Stimulated activated naive CD8-positive, alpha-beta T cell treated with anti-CD3 and anti-CD28 coated beads, Interleukin-15, amount 100 ng/mL, for 72 hours (primary cell): Measurements from ENCODE around the gene BEST2.
A peak's percentile ranks its signal among the peaks of the same experiment; 100 is the strongest.
"Not testable (repeated sequence)": the region's sequence is repeated elsewhere in the genome, so short reads cannot be mapped to it uniquely, and the experiment has no call there.

Experiments used
- ATAC-seq: fragments of 150-1000 bp; cut with Tn5 transposase; 2 replicates; pipeline ENCODE4 v1.10.0; 2021; ENCODE audit warnings: mild to moderate bottlenecking, moderate library complexity
- DNase-seq, 2 donors: peaks; one replicate each; pipeline ENCODE4 v3.0.0; 2021 to 2022
- H3K27ac Mint-ChIP-seq, 2 donors: one replicate each; pipeline ENCODE4 v1.8.0; 2022; ENCODE audit warnings: mild to moderate bottlenecking in 2 of 2, mixed read lengths in 2 of 2, moderate library complexity in 2 of 2
- H3K27me3 Mint-ChIP-seq: one replicate; pipeline ENCODE4 v1.8.0; 2022; ENCODE audit warnings: mixed read lengths
- H3K4me1 Mint-ChIP-seq: one replicate; pipeline ENCODE4 v1.8.0; 2022; ENCODE audit warnings: mild to moderate bottlenecking, mixed read lengths
- H3K4me3 Mint-ChIP-seq, 2 donors: one replicate each; pipeline ENCODE4 v1.8.0; 2022; ENCODE audit warnings: mild to moderate bottlenecking in 2 of 2, mixed read lengths in 2 of 2, moderate library complexity in 1 of 2
- H3K9me3 Mint-ChIP-seq, 2 donors: one replicate each; pipeline ENCODE4 v1.8.0; 2022; ENCODE audit warnings: mixed read lengths in 2 of 2

BEST2 gene

DNA sequence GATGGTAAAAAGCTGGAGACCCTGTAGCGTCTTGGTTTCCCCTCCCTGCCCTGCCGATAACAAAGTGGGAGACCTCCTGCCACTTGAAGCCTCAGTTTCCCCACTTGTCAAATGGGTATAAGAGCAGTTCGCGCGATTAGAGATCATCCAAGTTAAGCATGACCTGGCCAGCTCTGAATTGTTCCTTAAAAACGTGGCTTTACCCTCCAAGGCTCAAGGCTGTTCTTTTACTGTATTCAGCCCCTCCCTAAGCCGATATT lies 28.3 kb upstream of the BEST2 start:
- no peak for DNase-seq
- ATAC-seq: no peak
- Mint-ChIP-seq H3K27ac (peak overlapping the region in 1 of 2 donors; percentile 84), H3K9me3 (no peaks in the 10 kb centered on the region), H3K27me3 (no peaks in the 10 kb centered on the region), H3K4me3 (peak overlapping the region; percentile 95 to 97), H3K4me1 (peaks cover 46% of the 10 kb centered on the region)

GRCh38 chr19:12723641-12724426 lies 27.8 kb upstream of the BEST2 start, which contains the start of gene TNPO2:
TSS of gene TNPO2 (minus strand) at chr19:12723932. CDS start at chr19:12720977, 2,955 bp downstream.
- Mint-ChIP-seq H3K27me3 (no peaks in the 10 kb centered on the region), H3K4me1 (peaks cover 45% of the 10 kb centered on the region), H3K9me3 (no peaks in the 10 kb centered on the region), H3K27ac (peak within 1 kb of the TSS; percentile 84 to 96), H3K4me3 (peak within 1 kb of the TSS; percentile 95 to 97)
- ATAC-seq (peak; percentile 58), DNase-seq (peak; percentile 67 to 75)

DNA sequence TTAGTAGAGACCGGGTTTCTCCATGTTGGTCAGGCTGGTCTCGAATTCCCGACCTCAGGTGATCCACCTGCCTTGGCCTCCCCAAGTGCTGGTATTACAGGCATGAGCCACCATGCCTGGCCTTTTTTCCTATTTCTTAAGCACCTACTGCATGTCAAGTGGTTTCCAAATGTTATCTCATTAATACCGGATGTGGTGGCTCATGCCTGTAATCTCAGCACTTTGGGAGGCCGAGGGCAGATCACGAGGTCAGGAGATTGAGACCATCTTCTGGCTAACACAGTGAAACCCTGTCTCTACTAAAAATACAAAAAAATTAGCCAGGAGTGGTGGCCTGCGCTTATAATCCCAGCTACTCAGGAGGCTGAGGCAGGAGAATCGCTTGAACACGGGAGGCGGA lies 26.0 kb upstream of the BEST2 start:
- not testable (repeated sequence) for H3K27me3 Mint-ChIP-seq, ATAC-seq
- H3K4me1 Mint-ChIP-seq: peaks cover 50% of the 10 kb centered on the region

GRCh38 chr19:12726988-12727316 lies 24.6 kb upstream of the BEST2 start:
- no peaks in the 10 kb centered on the region for H3K9me3 Mint-ChIP-seq
- ATAC-seq (no peak), DNase-seq (no peak)
- H3K27me3 Mint-ChIP-seq: no peaks in the 10 kb centered on the region
- H3K4me3 Mint-ChIP-seq: no peak overlapping the region
- no peak overlapping the region for H3K27ac Mint-ChIP-seq
- H3K4me1 Mint-ChIP-seq: peaks cover 49% of the 10 kb centered on the region

More for the DNA sequence above, 26.0 kb upstream of the BEST2 start:
- DNase-seq, H3K27ac Mint-ChIP-seq, H3K9me3 Mint-ChIP-seq, H3K4me3 Mint-ChIP-seq: not testable (repeated sequence)

- H3K9me3 Mint-ChIP-seq: no peaks in the 10 kb centered on the region
- H3K27ac Mint-ChIP-seq: no peak overlapping the region
- ATAC-seq (no peak), DNase-seq (no peak)
- no peaks in the 10 kb centered on the region for H3K27me3 Mint-ChIP-seq
- H3K4me1 Mint-ChIP-seq: peaks cover 58% of the 10 kb centered on the region
- H3K4me3 Mint-ChIP-seq: no peak overlapping the region
Observed at GRCh38 chr19:12727745-12728433, 23.7 kb upstream of the BEST2 start.

GRCh38 chr19:12730064-12730463 lies 21.5 kb upstream of the BEST2 start:
- Mint-ChIP-seq H3K4me1 (peaks cover 58% of the 10 kb centered on the region), H3K4me3 (no peak overlapping the region), H3K27ac (peak overlapping the region in 1 of 2 donors; percentile 30), H3K9me3 (no peaks in the 10 kb centered on the region), H3K27me3 (no peaks in the 10 kb centered on the region)
- no peak for ATAC-seq
- no peak for DNase-seq

GRCh38 chr19:12731337-12731736 lies 20.3 kb upstream of the BEST2 start:
- no peak for DNase-seq
- ATAC-seq: no peak
- no peak overlapping the region for H3K4me3 Mint-ChIP-seq
- H3K9me3 Mint-ChIP-seq: no peaks in the 10 kb centered on the region
- no peak overlapping the region for H3K27ac Mint-ChIP-seq
- H3K27me3 Mint-ChIP-seq: no peaks in the 10 kb centered on the region
- peaks cover 66% of the 10 kb centered on the region for H3K4me1 Mint-ChIP-seq

- ATAC-seq (peak; percentile 39), DNase-seq (peak; percentile 50 to 69)
- peak overlapping the region; percentile 100 for H3K27ac Mint-ChIP-seq
- no peaks in the 10 kb centered on the region for H3K27me3 Mint-ChIP-seq
- peak overlapping the region; percentile 94 to 95 for H3K4me3 Mint-ChIP-seq
- peaks cover 77% of the 10 kb centered on the region for H3K4me1 Mint-ChIP-seq
- no peaks in the 10 kb centered on the region for H3K9me3 Mint-ChIP-seq
Observed at GRCh38 chr19:12733369-12734214, 18.0 kb upstream of the BEST2 start.

DNA sequence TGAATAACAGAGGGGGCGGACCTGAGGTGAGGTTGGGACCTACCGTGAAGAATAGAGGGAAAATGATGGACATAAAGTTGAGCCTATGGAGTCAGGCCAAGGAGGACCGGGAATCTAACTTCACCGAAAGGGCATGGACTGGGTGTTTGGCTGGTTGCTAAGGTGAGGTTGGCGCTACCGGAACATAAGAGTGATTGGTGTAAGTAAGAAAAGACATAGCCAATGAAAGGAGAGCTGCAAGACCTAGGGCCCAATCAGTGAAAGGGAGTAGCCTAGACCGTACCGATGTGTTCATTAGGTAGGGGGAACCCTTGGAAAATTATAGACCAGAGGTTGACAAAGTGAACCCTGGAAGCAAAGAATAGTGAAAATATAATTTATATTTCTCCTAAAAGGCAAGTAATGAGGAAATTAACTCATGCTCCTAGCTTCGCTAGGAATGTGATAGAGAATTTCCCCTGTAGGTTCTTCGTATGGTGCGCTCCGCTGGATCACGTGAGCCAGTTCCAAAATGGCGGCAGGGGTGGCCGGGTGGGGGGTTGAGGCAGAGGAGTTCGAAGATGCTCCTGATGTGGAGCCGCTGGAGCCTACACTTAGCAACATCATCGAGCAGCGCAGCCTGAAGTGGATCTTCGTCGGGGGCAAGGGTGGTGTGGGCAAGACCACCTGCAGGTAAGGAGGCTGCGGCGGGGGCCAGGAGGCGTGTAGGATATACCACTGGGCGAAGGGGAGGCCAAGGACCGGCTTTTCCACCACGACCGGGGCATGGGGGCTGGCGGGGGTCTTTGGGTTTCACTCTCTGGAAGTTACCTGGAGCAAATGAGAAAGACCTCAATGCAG lies 14.4 kb upstream of the BEST2 start, which contains the start of gene GET3:
TSS of gene GET3 (plus strand) at position 503 of the 840 bp plus-strand sequence. CDS start at position 512, 9 bp downstream.
- peak; percentile 81 to 85 for DNase-seq
- Mint-ChIP-seq H3K4me3 (peak within 1 kb of the TSS; percentile 99 to 100), H3K27me3 (no peaks in the 10 kb centered on the region), H3K9me3 (no peaks in the 10 kb centered on the region), H3K4me1 (peaks cover 49% of the 10 kb centered on the region), H3K27ac (peak within 1 kb of the TSS; percentile 99 to 100)
- peak; percentile 93 for ATAC-seq

GRCh38 chr19:12737835-12738351 lies 13.7 kb upstream of the BEST2 start:
- peak overlapping the region; percentile 99 to 100 for H3K27ac Mint-ChIP-seq
- no peaks in the 10 kb centered on the region for H3K27me3 Mint-ChIP-seq
- ATAC-seq (no peak), DNase-seq (no peak)
- H3K4me1 Mint-ChIP-seq: peaks cover 43% of the 10 kb centered on the region
- no peaks in the 10 kb centered on the region for H3K9me3 Mint-ChIP-seq
- peak overlapping the region; percentile 99 to 100 for H3K4me3 Mint-ChIP-seq

DNA sequence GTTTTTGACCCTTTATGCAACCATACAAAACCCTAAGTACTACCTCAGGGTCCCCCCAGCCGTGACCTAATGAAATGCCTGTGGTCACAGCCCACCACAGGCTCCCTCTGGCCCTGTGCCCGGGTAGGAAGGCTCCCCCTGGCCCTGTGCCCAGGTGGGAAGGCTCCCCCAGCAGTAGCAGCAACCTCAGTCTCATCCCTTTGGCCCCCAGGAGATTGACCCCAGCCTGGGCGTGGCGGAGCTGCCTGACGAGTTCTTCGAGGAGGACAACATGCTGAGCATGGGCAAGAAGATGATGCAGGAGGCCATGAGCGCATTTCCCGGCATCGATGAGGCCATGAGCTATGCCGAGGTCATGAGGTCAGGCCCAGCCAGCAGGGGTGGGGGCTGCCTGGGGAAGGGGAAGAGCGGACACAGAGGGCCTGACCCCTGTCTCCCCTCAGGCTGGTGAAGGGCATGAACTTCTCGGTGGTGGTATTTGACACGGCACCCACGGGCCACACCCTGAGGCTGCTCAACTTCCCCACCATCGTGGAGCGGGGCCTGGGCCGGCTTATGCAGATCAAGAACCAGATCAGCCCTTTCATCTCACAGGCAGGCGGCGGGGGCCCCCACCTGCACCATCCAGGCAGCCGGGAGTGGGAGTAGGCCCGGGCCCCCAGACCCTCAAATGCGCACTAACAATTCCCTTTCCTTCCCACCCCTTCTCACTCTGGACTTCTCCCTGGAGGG lies 6.3 kb upstream of the BEST2 start:
- no peak for ATAC-seq
- Mint-ChIP-seq H3K27ac (no peak overlapping the region), H3K9me3 (peaks cover 5 to 12% of the 10 kb centered on the region in 2 donors), H3K4me1 (no peaks in the 10 kb centered on the region), H3K27me3 (peaks cover 13% of the 10 kb centered on the region), H3K4me3 (no peak overlapping the region)
- no peak for DNase-seq

DNA sequence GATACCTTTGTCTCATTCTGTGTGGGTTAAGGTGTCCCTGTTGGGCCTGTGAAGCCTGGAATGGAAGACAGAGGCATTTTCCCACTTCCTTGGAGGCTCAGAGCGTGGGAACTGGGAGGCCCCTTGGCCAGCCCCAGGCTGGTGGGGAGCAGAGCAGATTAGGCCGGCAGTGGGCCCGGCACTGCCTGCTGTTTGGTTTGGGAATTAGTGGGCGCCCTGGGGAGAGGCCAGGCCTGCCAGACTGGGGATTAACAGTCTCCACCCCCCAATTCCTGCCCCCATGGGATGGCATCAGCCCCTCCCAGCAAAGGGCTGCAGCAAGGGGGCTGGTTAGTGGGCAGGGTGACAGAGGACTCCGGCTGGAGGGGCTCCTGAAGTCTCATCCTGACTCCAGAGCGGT lies 3.1 kb upstream of the BEST2 start:
- H3K4me1 Mint-ChIP-seq: no peaks in the 10 kb centered on the region
- no peak for DNase-seq
- H3K9me3 Mint-ChIP-seq: peaks cover 5 to 12% of the 10 kb centered on the region in 2 donors

DNA sequence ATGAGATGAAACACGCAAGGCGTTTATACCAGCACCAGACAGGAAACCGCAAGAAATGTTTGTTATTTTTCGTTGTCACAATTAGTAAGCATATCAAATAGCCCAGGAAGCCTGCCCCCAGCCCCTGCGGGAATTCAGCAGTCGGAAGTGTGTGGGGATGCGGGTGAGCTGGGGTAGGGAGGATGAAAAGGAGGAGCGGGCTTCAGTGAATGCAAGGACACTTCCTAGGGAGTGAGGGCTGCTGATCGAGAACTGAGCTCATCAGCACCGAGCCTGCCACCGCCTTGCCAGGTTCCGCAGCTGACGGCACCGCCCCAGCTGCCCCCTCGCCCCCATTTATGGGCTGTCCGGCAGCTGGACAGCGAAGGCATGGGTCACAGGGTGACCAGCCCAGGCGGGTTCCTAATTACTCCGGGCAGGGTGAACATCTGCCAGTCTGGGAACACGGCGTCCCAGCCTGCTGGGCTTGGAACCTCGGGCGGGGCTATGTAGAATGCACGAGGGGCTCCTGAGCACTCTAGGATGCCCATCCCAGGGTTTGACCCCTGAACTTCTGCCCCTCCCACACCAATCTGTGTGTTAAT lies 1.6 kb upstream of the BEST2 start:
- Mint-ChIP-seq H3K4me1 (no peaks in the 10 kb centered on the region), H3K27me3 (peaks cover 54% of the 10 kb centered on the region), H3K4me3 (peak overlapping the region in 1 of 2 donors; percentile 45), H3K27ac (no peak overlapping the region), H3K9me3 (peaks cover 5 to 12% of the 10 kb centered on the region in 2 donors)
- ATAC-seq (no peak), DNase-seq (no peak)

More for the DNA sequence above, 3.1 kb upstream of the BEST2 start:
- no peak overlapping the region for H3K4me3 Mint-ChIP-seq
- peaks cover 40% of the 10 kb centered on the region for H3K27me3 Mint-ChIP-seq
- ATAC-seq: no peak
- no peak overlapping the region for H3K27ac Mint-ChIP-seq

- H3K4me3 Mint-ChIP-seq: no peak overlapping the region
- H3K4me1 Mint-ChIP-seq: no peaks in the 10 kb centered on the region
- no peak overlapping the region for H3K27ac Mint-ChIP-seq
- DNase-seq (no peak), ATAC-seq (no peak)
- peaks cover 62% of the 10 kb centered on the region for H3K27me3 Mint-ChIP-seq
- H3K9me3 Mint-ChIP-seq: peaks cover 5 to 12% of the 10 kb centered on the region in 2 donors
Observed at GRCh38 chr19:12750851-12751250, 740 bp upstream of the BEST2 start.
